HepG2 (cell line): ENCODE results near the gene ZNHIT1. TPM values are rescaled to one million over a fixed set of nuclear protein-coding genes. Genes with fewer than 3 reads are reported as not detected.

Experiments used
- BRCA1 ChIP-seq: sonication (generic); formaldehyde crosslinking; IDR thresholded peaks from 2 replicates; pipeline ENCODE4 v1.4.0; 2020; ENCODE audit warnings: missing genetic modification reagents
- EED ChIP-seq: sonication (generic); formaldehyde crosslinking; IDR thresholded peaks from 2 replicates; pipeline ENCODE4 v1.5.0; 2020; ENCODE audit warnings: mild to moderate bottlenecking, missing genetic modification reagents
- ETV5 ChIP-seq: IDR thresholded peaks from 2 replicates; pipeline ENCODE4 v1.6.1; 2018; ENCODE audit warnings: missing biosample characterization, missing genetic modification reagents, inconsistent platforms, borderline replicate concordance
- HCFC1 ChIP-seq: fragments of 150-350 bp; IDR thresholded peaks from 2 replicates; pipeline ENCODE4 v1.6.1; 2014; ENCODE audit warnings: low read depth, low read length
- KDM1A ChIP-seq: IDR thresholded peaks from 2 replicates; pipeline ENCODE4 v1.6.1; 2016; ENCODE audit warnings: missing compliant biosample characterization
- POLR2G ChIP-seq: fragments of 200-400 bp; formaldehyde crosslinking; IDR thresholded peaks from 2 replicates; pipeline ENCODE4 v1.6.1; 2018; ENCODE audit warnings: mild to moderate bottlenecking, low read depth, low read length, moderate library complexity
- PRDM4 ChIP-seq: sonication (generic); formaldehyde crosslinking; IDR thresholded peaks from 2 replicates; pipeline ENCODE4 v1.9.0; 2021; ENCODE audit warnings: missing genetic modification reagents, borderline replicate concordance
- RNF2 ChIP-seq: fragments of 450-650 bp; conservative IDR thresholded peaks from 2 replicates; pipeline ENCODE4 v1.6.1; 2016; ENCODE audit warnings: low read depth
- SAFB2 ChIP-seq: sonication (generic); formaldehyde crosslinking; IDR thresholded peaks from 2 replicates; pipeline ENCODE4 v1.5.1; 2020; ENCODE audit warnings: missing genetic modification reagents, low read depth, mild to moderate bottlenecking, borderline replicate concordance
- SMARCC2 ChIP-seq: fragments of 450-650 bp; IDR thresholded peaks from 2 replicates; pipeline ENCODE4 v1.6.1; 2017; ENCODE audit warnings: antibody characterized with exemption, mild to moderate bottlenecking
- SRSF1 ChIP-seq: fragments of 200-400 bp; formaldehyde crosslinking; optimal IDR thresholded peaks from 2 replicates; pipeline ENCODE3; 2017; ENCODE audit warnings: mild to moderate bottlenecking, low read depth, low read length, moderate library complexity
- THAP11 ChIP-seq: IDR thresholded peaks from 2 replicates; pipeline ENCODE4 v1.6.1; 2016; ENCODE audit warnings: missing biosample characterization, missing genetic modification reagents
- THAP7 ChIP-seq: sonication (generic); formaldehyde crosslinking; IDR thresholded peaks from 2 replicates; pipeline ENCODE4 v1.8.1; 2023; ENCODE audit warnings: mild to moderate bottlenecking, missing genetic modification reagents
- TMF1 ChIP-seq: sonication (generic); formaldehyde crosslinking; IDR thresholded peaks from 2 replicates; pipeline ENCODE4 v1.8.1; 2022; ENCODE audit warnings: low read depth, missing genetic modification reagents
- ZBTB38 ChIP-seq: sonication (generic); formaldehyde crosslinking; IDR thresholded peaks from 2 replicates; pipeline ENCODE4 v1.5.1; 2020; ENCODE audit warnings: mild to moderate bottlenecking, missing genetic modification reagents
- ZNF431 ChIP-seq: sonication (generic); formaldehyde crosslinking; IDR thresholded peaks from 2 replicates; pipeline ENCODE4 v1.9.0; 2022; ENCODE audit warnings: missing genetic modification reagents, low read depth, mild to moderate bottlenecking, borderline replicate concordance
- ZNF503 ChIP-seq: sonication (generic); formaldehyde crosslinking; IDR thresholded peaks from 2 replicates; pipeline ENCODE4 v1.4.0; 2020; ENCODE audit warnings: missing genetic modification reagents
- ZNF530 ChIP-seq: sonication (generic); formaldehyde crosslinking; IDR thresholded peaks from 2 replicates; pipeline ENCODE4 v1.5.0; 2020; ENCODE audit warnings: low read depth, mild to moderate bottlenecking, missing genetic modification reagents
- ZNF766 ChIP-seq: sonication (generic); formaldehyde crosslinking; IDR thresholded peaks from 2 replicates; pipeline ENCODE4 v1.5.0; 2020; ENCODE audit warnings: missing genetic modification reagents, borderline replicate concordance
- ZNF792 ChIP-seq: IDR thresholded peaks from 2 replicates; pipeline ENCODE4 v1.6.1; 2016
- polyA plus RNA-seq, 8 experiments: library from polyadenylated mRNA; depleted of rRNA in 3 of 8; stranded (reverse) in 7 of 8; unstranded in 1 of 8; fragments of >200 nt; fragmentation: Illumina TruSeq in 4 of 8; extraction: Trizol in 4 of 8; gene quantifications; 2 replicates each; pipeline versions ENCODE4 v1.2.1 to v1.2.3, GENCODE V29; 2011 to 2016; ENCODE audit warnings: low read depth in 4 of 8, missing spikeins in 1 of 8, mixed read lengths in 1 of 8; ENCODE audit not compliant: insufficient read depth in 1 of 8
- total RNA-seq, 5 experiments: library from RNA; depleted of rRNA; stranded (reverse); fragments of >200 nt; fragmentation: Illumina TruSeq; extraction: Trizol; gene quantifications; 2 replicates each; pipeline ENCODE4 v1.2.3, GENCODE V29; 2016; ENCODE audit warnings: low read depth in 1 of 5
- TF ChIP-seq, protein P1 (sequence below): sonication (generic); formaldehyde crosslinking; IDR thresholded peaks from 2 replicates; pipeline ENCODE4 v1.5.1; 2020; ENCODE audit warnings: mild to moderate bottlenecking, moderate library complexity, missing genetic modification reagents
- TF ChIP-seq, protein P2 (sequence below): sonication (generic); formaldehyde crosslinking; IDR thresholded peaks from 2 replicates; pipeline ENCODE4 v1.8.1; 2022; ENCODE audit warnings: mild to moderate bottlenecking, missing genetic modification reagents

ZNHIT1 gene
- total and polyA plus RNA-seq, 2 of the 13 experiments (the other 11 are each of a cell fraction or from before 2014, with no cell fraction given): 32.5 to 64.5 TPM

GRCh38 chr7:101244375-101245146, 26.6 kb downstream of the ZNHIT1 start, which contains the start of gene FIS1 (continued):
- TF ChIP-seq ZNF503 (CRISPR knock-in tag) (peak; percentile 24; the same call in 1 of the 2 replicates), ZBTB38 (CRISPR knock-in tag) (no peak), ZNF431 (CRISPR knock-in tag) (peak; percentile 59; the same call in 1 of the 2 replicates), HCFC1 (peak; percentile 93), RNF2 (0 out of 2 replicates have a peak, but pooled peaks have one; percentile 24), PRDM4 (CRISPR knock-in tag) (peak; percentile 20; the same call in 1 of the 2 replicates), TMF1 (peak; percentile 68; the same call in 1 of the 2 replicates), ZNF792 (CRISPR knock-in tag) (peak; percentile 68; the same call in 1 of the 2 replicates), ZNF766 (CRISPR knock-in tag) (peak; percentile 37; the same call in 1 of the 2 replicates), THAP11 (CRISPR knock-in tag) (peak; percentile 99), BRCA1 (CRISPR knock-in tag) (0 out of 2 replicates have a peak, but pooled peaks have one; percentile 37), SAFB2 (CRISPR knock-in tag) (peak; percentile 26; the same call in 1 of the 2 replicates), SRSF1 (peak; percentile 55), SMARCC2 (no peak), THAP7 (peak; percentile 87), POLR2G (peak; percentile 95), EED (no peak; the same call in 1 of the 2 replicates), KDM1A (no peak), ETV5 (CRISPR knock-in tag) (peak; percentile 73), ZNF530 (CRISPR knock-in tag) (no peak)
- TF ChIP-seq, protein P1, sequence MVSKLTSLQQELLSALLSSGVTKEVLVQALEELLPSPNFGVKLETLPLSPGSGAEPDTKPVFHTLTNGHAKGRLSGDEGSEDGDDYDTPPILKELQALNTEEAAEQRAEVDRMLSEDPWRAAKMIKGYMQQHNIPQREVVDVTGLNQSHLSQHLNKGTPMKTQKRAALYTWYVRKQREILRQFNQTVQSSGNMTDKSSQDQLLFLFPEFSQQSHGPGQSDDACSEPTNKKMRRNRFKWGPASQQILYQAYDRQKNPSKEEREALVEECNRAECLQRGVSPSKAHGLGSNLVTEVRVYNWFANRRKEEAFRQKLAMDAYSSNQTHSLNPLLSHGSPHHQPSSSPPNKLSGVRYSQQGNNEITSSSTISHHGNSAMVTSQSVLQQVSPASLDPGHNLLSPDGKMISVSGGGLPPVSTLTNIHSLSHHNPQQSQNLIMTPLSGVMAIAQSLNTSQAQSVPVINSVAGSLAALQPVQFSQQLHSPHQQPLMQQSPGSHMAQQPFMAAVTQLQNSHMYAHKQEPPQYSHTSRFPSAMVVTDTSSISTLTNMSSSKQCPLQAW (CRISPR knock-in tag): peak; percentile 55
- TF ChIP-seq, protein P2, sequence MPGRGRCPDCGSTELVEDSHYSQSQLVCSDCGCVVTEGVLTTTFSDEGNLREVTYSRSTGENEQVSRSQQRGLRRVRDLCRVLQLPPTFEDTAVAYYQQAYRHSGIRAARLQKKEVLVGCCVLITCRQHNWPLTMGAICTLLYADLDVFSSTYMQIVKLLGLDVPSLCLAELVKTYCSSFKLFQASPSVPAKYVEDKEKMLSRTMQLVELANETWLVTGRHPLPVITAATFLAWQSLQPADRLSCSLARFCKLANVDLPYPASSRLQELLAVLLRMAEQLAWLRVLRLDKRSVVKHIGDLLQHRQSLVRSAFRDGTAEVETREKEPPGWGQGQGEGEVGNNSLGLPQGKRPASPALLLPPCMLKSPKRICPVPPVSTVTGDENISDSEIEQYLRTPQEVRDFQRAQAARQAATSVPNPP (CRISPR knock-in tag): peak; percentile 49; the same call in 1 of the 2 replicates
